Gastroesophageal sphincter (tissue), 3 donors: ENCODE results near the gene SF3A1.

Experiments
- POLR2A ChIP-seq, 2 donors: fragments of 450-650 bp; IDR thresholded peaks; one replicate each; pipeline ENCODE4 v1.6.1; 2017; ENCODE audit warnings: antibody characterized with exemption in 2 of 2, mild to moderate bottlenecking in 2 of 2, moderate library complexity in 1 of 2
- TF ChIP-seq, protein P1 (sequence below), 4 experiments: fragments of 200-600 bp in 2 of 4; fragments of 450-650 bp in 2 of 4; sonication (generic) in 1 of 4; IDR thresholded peaks; one replicate each; pipeline ENCODE4 v1.5.1; 2017 to 2019; ENCODE audit warnings: antibody characterized with exemption in 4 of 4, mild to moderate bottlenecking in 2 of 4, moderate library complexity in 2 of 4

DNA sequence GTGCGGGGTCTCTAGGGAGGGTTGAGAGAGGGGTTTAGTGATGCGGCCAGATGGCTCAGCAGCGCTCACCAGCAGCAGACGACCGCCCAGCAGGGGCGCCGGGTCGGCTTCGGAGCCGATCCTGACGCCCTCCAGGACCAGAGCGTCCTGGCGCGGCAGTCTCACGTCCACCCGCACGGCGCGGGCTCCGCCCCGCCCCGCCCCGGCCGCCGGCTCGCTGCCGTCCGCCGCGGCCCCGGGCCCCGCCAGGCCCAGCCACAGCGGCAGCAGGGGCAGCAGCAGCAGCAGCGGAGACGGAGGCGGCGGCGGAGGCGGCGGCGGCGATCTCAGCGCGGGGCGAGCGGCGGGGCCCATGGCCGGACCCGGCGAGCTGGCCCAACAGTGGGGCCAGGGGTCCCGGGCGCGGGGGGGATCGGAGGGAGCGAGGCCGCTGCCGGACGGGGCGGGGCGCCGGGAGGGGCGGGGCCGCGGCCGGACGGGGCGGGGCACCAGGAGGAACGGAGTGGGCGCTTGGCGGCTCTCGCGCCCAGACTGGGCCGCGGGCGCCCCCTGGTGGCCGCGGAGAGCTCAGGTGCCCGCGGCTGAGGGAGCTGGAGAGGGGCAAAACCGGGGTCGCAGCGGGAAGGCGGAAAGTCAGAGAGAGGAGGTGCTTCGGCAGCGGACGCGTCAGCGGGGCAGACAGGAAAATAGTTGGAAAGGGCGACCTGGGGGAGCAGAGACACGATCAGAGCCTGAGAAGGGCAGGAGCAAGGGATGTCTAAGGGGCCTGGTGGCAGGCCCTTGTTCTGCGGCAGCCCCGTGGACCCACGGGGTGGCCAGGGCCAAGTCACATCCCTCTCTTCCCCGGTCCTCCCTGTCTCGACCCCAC, 30.5 kb upstream of the SF3A1 start, which contains the start of gene RNF215:
- peak in 1 of 2 donors; percentile 17 for TF ChIP-seq POLR2A (IDR thresholded peaks at IDR 0.05)
- TF ChIP-seq, protein P1, sequence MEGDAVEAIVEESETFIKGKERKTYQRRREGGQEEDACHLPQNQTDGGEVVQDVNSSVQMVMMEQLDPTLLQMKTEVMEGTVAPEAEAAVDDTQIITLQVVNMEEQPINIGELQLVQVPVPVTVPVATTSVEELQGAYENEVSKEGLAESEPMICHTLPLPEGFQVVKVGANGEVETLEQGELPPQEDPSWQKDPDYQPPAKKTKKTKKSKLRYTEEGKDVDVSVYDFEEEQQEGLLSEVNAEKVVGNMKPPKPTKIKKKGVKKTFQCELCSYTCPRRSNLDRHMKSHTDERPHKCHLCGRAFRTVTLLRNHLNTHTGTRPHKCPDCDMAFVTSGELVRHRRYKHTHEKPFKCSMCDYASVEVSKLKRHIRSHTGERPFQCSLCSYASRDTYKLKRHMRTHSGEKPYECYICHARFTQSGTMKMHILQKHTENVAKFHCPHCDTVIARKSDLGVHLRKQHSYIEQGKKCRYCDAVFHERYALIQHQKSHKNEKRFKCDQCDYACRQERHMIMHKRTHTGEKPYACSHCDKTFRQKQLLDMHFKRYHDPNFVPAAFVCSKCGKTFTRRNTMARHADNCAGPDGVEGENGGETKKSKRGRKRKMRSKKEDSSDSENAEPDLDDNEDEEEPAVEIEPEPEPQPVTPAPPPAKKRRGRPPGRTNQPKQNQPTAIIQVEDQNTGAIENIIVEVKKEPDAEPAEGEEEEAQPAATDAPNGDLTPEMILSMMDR (IDR thresholded peaks at IDR 0.05) = peak in 3 of 4 experiments; percentile 91 to 97 (median 93)
